Suprapubic skin (tissue), 4 donors: Measurements from ENCODE around the gene C5orf63. TPM values are rescaled to one million over a fixed set of nuclear protein-coding genes. Genes with fewer than 3 reads are reported as not detected.
"Not testable (repeated sequence)": the region's sequence is repeated elsewhere in the genome, so short reads cannot be mapped to it uniquely, and the experiment has no call there.

Experiments used
- DNase-seq, 2 donors: peaks; one replicate each; pipeline ENCODE4 v3.0.0-alpha.2; 2019; ENCODE audit warnings: low spot score in 2 of 2
- H3K27ac ChIP-seq: fragments of 200-600 bp; sonication (generic); one replicate; pipeline ENCODE4 v1.5.1; 2019
- H3K27me3 ChIP-seq: fragments of 200-600 bp; sonication (generic); one replicate; pipeline ENCODE4 v1.5.1; 2019
- H3K36me3 ChIP-seq: fragments of 200-600 bp; sonication (generic); one replicate; pipeline ENCODE4 v1.5.1; 2019
- H3K4me1 ChIP-seq: fragments of 200-600 bp; sonication (generic); one replicate; pipeline ENCODE4 v1.5.1; 2019
- H3K4me3 ChIP-seq: fragments of 200-600 bp; sonication (generic); one replicate; pipeline ENCODE4 v1.5.1; 2019; ENCODE audit warnings: mild to moderate bottlenecking
- H3K9me3 ChIP-seq: fragments of 200-600 bp; sonication (generic); one replicate; pipeline ENCODE4 v1.5.1; 2019
- EP300 ChIP-seq: sonication (generic); formaldehyde crosslinking; IDR thresholded peaks from one replicate; pipeline ENCODE4 v1.6.1; 2017; ENCODE audit warnings: antibody characterized with exemption
- POLR2A ChIP-seq, 2 donors: fragments of 450-650 bp; IDR thresholded peaks; one replicate each; pipeline ENCODE4 v1.6.1; 2017; ENCODE audit warnings: antibody characterized with exemption in 2 of 2, mild to moderate bottlenecking in 2 of 2, moderate library complexity in 2 of 2
- POLR2AphosphoS5 ChIP-seq, 3 donors: sonication (generic); formaldehyde crosslinking; IDR thresholded peaks; one replicate each; pipeline ENCODE4 v1.6.1; 2017; ENCODE audit warnings: antibody characterized with exemption in 3 of 3
- WGBS: methylation state at CpG from one replicate; pipeline ENCODE4 v1.1.5; 2018; 5-methylcytosine and 5-hydroxymethylcytosine counted together
- total RNA-seq, 4 donors: library from RNA; depleted of rRNA; stranded (reverse); fragments of >200 nt; gene quantifications; one replicate each; pipeline ENCODE4 v1.1.0, GENCODE V29; 2016
- TF ChIP-seq, protein P1 (sequence below), 2 donors: fragments of 200-600 bp in 1 of 2; fragments of 450-650 bp in 1 of 2; sonication (generic) in 1 of 2; IDR thresholded peaks; one replicate each; pipeline ENCODE4 v1.5.1; 2016 to 2019; ENCODE audit warnings: antibody characterized with exemption in 2 of 2, mild to moderate bottlenecking in 1 of 2, moderate library complexity in 1 of 2

C5orf63 gene
- total RNA-seq, 4 donors from 2014 or later, result 0.98 to 9.5 (median 2.0) TPM

DNA sequence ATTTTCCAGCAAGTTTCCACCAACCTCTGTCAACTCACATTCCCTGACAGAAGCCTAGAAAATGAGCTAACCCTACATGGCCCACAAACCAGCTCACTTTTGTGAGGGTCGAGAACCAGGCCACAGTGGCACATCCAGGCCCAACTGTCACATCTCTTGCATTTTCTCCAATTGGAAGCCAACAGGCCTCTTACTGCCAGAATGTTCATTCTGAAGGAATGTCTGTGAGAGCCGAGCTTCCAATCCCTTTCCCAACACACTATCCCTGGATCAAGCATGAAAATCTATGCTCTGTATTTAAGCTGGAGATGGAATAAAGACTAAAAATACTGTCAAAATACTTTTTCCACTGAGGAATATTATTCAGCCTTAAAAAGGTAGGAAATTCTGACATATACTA, 62.9 kb downstream of the C5orf63 start:
- 54% methylated on average over 2 of the region's 2 CpGs for WGBS
- H3K4me3 ChIP-seq, result no peak overlapping the region

DNA sequence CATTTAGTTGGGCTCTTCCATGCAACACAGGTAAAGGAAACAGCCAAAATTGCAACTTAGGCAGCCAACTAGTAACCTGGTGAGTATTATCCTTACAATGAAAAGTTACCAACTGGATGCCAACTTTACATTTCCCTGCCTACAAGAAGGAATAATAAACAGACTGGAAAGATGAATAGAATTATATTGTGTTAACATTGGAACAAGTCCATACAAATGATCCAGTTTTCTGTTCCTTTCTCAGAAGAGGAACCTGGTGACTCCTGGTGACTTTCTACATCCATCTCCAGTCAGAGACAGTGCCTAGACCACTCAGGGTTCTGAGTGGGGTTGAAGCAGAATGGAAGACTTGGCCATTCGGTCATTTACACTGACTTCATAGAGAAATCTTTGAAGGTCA, 63.5 kb downstream of the C5orf63 start:
- 100% methylated on average over 1 of the region's 1 CpG for WGBS
- Histone ChIP-seq H3K4me1 (peaks cover 8% of the 10 kb centered on the region), H3K9me3 (no peaks in the 10 kb centered on the region), H3K36me3 (no peaks in the 10 kb centered on the region), H3K27ac (no peak overlapping the region), H3K4me3 (no peak overlapping the region), H3K27me3 (no peaks in the 10 kb centered on the region)
- no peak for DNase-seq
- TF ChIP-seq POLR2AphosphoS5 (IDR thresholded peaks at IDR 0.05), result no peak
- TF ChIP-seq POLR2A (IDR thresholded peaks at IDR 0.05), result no peak
- TF ChIP-seq EP300, result no peak
- TF ChIP-seq, protein P1, sequence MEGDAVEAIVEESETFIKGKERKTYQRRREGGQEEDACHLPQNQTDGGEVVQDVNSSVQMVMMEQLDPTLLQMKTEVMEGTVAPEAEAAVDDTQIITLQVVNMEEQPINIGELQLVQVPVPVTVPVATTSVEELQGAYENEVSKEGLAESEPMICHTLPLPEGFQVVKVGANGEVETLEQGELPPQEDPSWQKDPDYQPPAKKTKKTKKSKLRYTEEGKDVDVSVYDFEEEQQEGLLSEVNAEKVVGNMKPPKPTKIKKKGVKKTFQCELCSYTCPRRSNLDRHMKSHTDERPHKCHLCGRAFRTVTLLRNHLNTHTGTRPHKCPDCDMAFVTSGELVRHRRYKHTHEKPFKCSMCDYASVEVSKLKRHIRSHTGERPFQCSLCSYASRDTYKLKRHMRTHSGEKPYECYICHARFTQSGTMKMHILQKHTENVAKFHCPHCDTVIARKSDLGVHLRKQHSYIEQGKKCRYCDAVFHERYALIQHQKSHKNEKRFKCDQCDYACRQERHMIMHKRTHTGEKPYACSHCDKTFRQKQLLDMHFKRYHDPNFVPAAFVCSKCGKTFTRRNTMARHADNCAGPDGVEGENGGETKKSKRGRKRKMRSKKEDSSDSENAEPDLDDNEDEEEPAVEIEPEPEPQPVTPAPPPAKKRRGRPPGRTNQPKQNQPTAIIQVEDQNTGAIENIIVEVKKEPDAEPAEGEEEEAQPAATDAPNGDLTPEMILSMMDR (IDR thresholded peaks at IDR 0.05), result no peak

More for the DNA sequence above, 62.9 kb downstream of the C5orf63 start:
- Histone ChIP-seq H3K27me3 (no peaks in the 10 kb centered on the region), H3K36me3 (no peaks in the 10 kb centered on the region), H3K27ac (no peak overlapping the region), H3K4me1 (peaks cover 8% of the 10 kb centered on the region), H3K9me3 (no peaks in the 10 kb centered on the region)
- TF ChIP-seq EP300 (no peak), POLR2AphosphoS5 (IDR thresholded peaks at IDR 0.05) (no peak), POLR2A (IDR thresholded peaks at IDR 0.05) (no peak)
- TF ChIP-seq, protein P1 (IDR thresholded peaks at IDR 0.05), result no peak
- DNase-seq, result no peak

DNA sequence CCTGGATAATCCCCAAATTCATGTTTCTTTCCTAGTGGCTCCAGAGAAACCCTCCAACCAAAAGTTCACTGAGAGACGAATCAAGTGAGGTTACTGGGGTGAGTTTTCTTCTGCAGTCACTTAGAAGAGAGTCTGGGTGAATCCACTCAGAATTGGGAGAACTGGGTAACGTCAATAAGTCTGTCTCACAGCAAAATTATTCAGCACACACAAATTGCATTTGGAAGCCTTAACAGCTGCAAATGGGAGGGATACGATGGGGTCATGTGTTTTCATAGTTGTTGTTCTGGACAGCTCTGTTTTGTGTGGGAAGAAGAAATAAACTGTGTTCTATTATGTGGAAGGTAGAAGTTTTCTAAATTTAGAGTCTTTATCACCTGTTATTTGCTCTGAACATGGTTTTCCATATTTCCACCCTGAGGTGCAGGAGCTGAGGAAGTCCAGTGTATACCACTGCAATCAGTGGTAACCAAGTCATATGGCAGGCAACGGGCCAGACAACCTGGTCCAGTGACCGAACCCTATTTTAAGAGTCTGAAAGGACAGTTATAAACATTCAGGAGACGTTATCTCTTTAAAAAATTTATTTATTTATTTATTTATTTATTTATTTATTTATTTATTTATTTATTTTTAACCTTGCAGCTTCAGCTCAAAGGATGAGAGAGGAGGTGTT, 64.9 kb downstream of the C5orf63 start:
- 74% methylated on average over 6 of the region's 6 CpGs for WGBS
- Histone ChIP-seq H3K4me1 (peaks cover 8% of the 10 kb centered on the region), H3K27me3 (no peaks in the 10 kb centered on the region), H3K27ac (no peak overlapping the region), H3K4me3 (no peak overlapping the region), H3K9me3 (no peaks in the 10 kb centered on the region), H3K36me3 (no peaks in the 10 kb centered on the region)
- no peak for DNase-seq
- no peak for TF ChIP-seq EP300
- TF ChIP-seq POLR2A (IDR thresholded peaks at IDR 0.05), result no peak
- TF ChIP-seq, protein P1 (IDR thresholded peaks at IDR 0.05), result no peak
- TF ChIP-seq POLR2AphosphoS5 (IDR thresholded peaks at IDR 0.05), result no peak

DNA sequence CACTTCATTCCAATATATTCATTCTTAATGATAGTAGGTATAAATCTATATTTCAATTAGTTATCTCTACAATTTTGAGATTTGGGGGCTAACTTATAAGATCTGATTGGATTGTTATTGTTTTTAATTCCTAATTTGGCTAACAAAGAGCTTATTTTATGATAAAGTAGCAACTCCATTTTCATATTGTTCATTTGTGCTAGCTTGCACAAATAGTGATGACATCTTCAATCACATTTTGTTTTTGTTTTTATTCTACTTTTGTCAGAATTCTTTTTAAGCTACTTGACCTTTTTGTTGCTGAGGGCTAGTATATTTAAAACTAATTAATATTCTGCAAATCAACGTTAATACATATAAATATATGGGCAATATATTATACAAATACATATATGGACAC, 65.8 kb downstream of the C5orf63 start:
- Histone ChIP-seq H3K9me3 (no peaks in the 10 kb centered on the region), H3K4me3 (no peak overlapping the region), H3K27ac (no peak overlapping the region), H3K4me1 (peaks cover 8% of the 10 kb centered on the region), H3K36me3 (no peaks in the 10 kb centered on the region), H3K27me3 (no peaks in the 10 kb centered on the region)
- no peak for DNase-seq
- WGBS, result 86% methylated on average over 1 of the region's 1 CpG
- TF ChIP-seq POLR2AphosphoS5 (IDR thresholded peaks at IDR 0.05) (no peak), EP300 (no peak), POLR2A (IDR thresholded peaks at IDR 0.05) (no peak)

DNA sequence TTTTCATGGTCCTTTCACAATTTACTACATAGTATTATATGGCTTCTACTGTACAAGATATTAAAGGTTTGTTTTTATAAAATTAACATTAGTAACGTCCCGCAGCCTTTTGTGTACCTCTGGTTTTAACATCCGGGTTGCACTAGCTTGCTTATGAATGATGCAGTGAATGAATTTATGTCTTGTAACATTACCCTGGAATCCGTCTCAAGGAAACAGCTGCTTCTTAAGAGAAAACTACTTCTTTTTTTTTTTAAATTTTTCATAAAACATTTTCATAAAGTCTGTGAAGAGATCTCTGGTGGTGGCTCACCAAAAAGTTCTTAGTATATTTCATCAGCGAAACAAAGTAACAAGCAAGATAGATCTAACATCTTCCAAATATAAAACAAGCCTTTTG, 66.6 kb downstream of the C5orf63 start:
- no peaks in the 10 kb centered on the region for H3K27me3 ChIP-seq
- DNase-seq, result no peak
- TF ChIP-seq, protein P1 (IDR thresholded peaks at IDR 0.05), result no peak
- no peak for TF ChIP-seq POLR2AphosphoS5 (IDR thresholded peaks at IDR 0.05)
- no peak for TF ChIP-seq EP300
- no peak for TF ChIP-seq POLR2A (IDR thresholded peaks at IDR 0.05)
- H3K27ac ChIP-seq, result no peak overlapping the region
- no peak overlapping the region for H3K4me3 ChIP-seq
- peaks cover 8% of the 10 kb centered on the region for H3K4me1 ChIP-seq
- H3K36me3 ChIP-seq, result no peaks in the 10 kb centered on the region
- no peaks in the 10 kb centered on the region for H3K9me3 ChIP-seq
- WGBS, result 29% methylated on average over 5 of the region's 5 CpGs

DNA sequence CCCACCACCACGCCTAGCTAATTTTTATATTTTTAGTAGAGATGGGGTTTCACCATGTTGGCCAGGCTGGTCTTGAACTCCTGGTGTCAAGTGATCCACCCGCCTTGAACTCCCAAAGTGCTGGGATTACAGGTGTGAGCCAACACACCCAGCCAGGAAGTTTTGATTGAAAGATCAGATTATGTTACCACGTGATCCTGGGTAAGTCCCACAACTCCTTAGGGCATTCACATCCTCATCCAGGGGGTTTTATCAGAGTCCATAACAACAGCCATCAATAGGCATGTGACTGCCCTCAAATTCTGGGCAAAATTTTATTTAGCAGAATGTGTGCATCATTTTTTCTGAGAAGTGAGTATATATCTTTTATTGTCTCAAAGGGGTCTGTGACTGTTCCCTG, 68.0 kb downstream of the C5orf63 start:
- DNase-seq, H3K4me1 ChIP-seq, H3K36me3 ChIP-seq, H3K27ac ChIP-seq, H3K9me3 ChIP-seq, H3K27me3 ChIP-seq, H3K4me3 ChIP-seq: not testable (repeated sequence)
- 66% methylated on average over 3 of the region's 3 CpGs for WGBS
